WI38 (cell line): ENCODE results near the gene DEFB129.
"Not testable (repeated sequence)": the region's sequence is repeated elsewhere in the genome, so short reads cannot be mapped to it uniquely, and the experiment has no call there.

Experiments used
- H3K4me3 ChIP-seq: 2 replicates; pipeline ENCODE4 v1.5.1; 2011; ENCODE audit warnings: low read depth, mild to moderate bottlenecking, control low read depth, low read length
- CTCF ChIP-seq: IDR thresholded peaks from 2 replicates; pipeline ENCODE4 v1.5.1; 2012; ENCODE audit warnings: low read depth, mild to moderate bottlenecking, control low read depth, low read length

Gene DEFB129

GRCh38 chr20:226958-227357 is at the start of gene DEFB129:
Gene DEFB129, plus strand, starts transcription at chr20:227258. Its CDS starts 31 bp downstream, at chr20:227289.
- H3K4me3 ChIP-seq: no peak within 1 kb of the TSS
- no peak for TF ChIP-seq CTCF

- no peak overlapping the region for H3K4me3 ChIP-seq
- no peak for TF ChIP-seq CTCF
Measured at GRCh38 chr20:184288-184687, 42.8 kb upstream of the DEFB129 start.

- H3K4me3 ChIP-seq: no peak overlapping the region
- no peak for TF ChIP-seq CTCF
Measured at GRCh38 chr20:187733-188132, 39.3 kb upstream of the DEFB129 start.

GRCh38 chr20:189611-190010 is 37.4 kb upstream of the DEFB129 start, which contains the start of gene DEFB128:
Gene DEFB128, minus strand, starts transcription at chr20:189711. Its CDS starts 88 bp downstream, at chr20:189623.
- TF ChIP-seq CTCF: no peak
- no peak within 1 kb of the TSS for H3K4me3 ChIP-seq

- no peak overlapping the region for H3K4me3 ChIP-seq
- no peak for TF ChIP-seq CTCF
Measured at GRCh38 chr20:198225-198624, 28.8 kb upstream of the DEFB129 start.

- TF ChIP-seq CTCF: no peak
Measured at GRCh38 chr20:199996-200395, 27.1 kb upstream of the DEFB129 start.

GRCh38 chr20:203630-204029 is 23.4 kb upstream of the DEFB129 start:
- not testable (repeated sequence) for H3K4me3 ChIP-seq

More at GRCh38 chr20:199996-200395, 27.1 kb upstream of the DEFB129 start:
- no peak overlapping the region for H3K4me3 ChIP-seq

- H3K4me3 ChIP-seq: no peak overlapping the region
- peak; percentile 41; the same call in 1 of the 2 replicates for TF ChIP-seq CTCF
Measured at GRCh38 chr20:208942-209566, 18.0 kb upstream of the DEFB129 start.
